Lung (tissue), 12 donors: Measurements from ENCODE around the gene ANKRD11. TPM values are rescaled to one million over a fixed set of nuclear protein-coding genes. Genes with fewer than 3 reads are reported as not detected.
A peak's percentile ranks its signal among the peaks of the same experiment; 100 is the strongest.

Experiments
- ATAC-seq: fragments of 200-7000 bp; cut with Tn5 transposase; one replicate; pipeline ENCODE4 v1.9.1; 2020; ENCODE audit warnings: moderate number of reproducible peaks; ENCODE audit not compliant: insufficient read depth, low FRiP score
- DNase-seq, 3 donors: peaks; one replicate each; pipeline ENCODE4 v3.0.0-alpha.2; 2013 to 2017
- H3K27ac ChIP-seq, 2 donors: one replicate each; pipeline ENCODE4 v1.5.1; 2013; ENCODE audit warnings: mild to moderate bottlenecking in 2 of 2, moderate library complexity in 2 of 2, control low read depth in 1 of 2, inconsistent platforms in 1 of 2, low read depth in 1 of 2, low read length in 1 of 2
- H3K27me3 ChIP-seq, 3 donors: one replicate each; pipeline ENCODE4 v1.5.1; 2013; ENCODE audit warnings: low read length in 2 of 3; ENCODE audit not compliant: control insufficient read depth in 3 of 3, insufficient read depth in 3 of 3
- H3K36me3 ChIP-seq, 4 donors: one replicate each; pipeline ENCODE4 v1.5.1; 2013; ENCODE audit warnings: low read length in 4 of 4, mild to moderate bottlenecking in 1 of 4, moderate library complexity in 1 of 4; ENCODE audit not compliant: control insufficient read depth in 4 of 4, insufficient read depth in 4 of 4
- H3K4me1 ChIP-seq, 5 donors: one replicate each; pipeline ENCODE4 v1.5.1; 2013; ENCODE audit warnings: low read length in 5 of 5, mild to moderate bottlenecking in 2 of 5, moderate library complexity in 1 of 5; ENCODE audit not compliant: control insufficient read depth in 5 of 5, insufficient read depth in 5 of 5
- H3K4me3 ChIP-seq: one replicate; pipeline ENCODE4 v1.5.1; 2013; ENCODE audit warnings: mild to moderate bottlenecking, control low read depth, moderate library complexity
- H3K9ac ChIP-seq, 2 donors: one replicate each; pipeline ENCODE4 v1.5.1; 2013; ENCODE audit warnings: low read length in 2 of 2, control low read depth in 1 of 2; ENCODE audit not compliant: insufficient read depth in 1 of 2
- H3K9me3 ChIP-seq, 4 donors: one replicate each; pipeline ENCODE4 v1.5.1; 2013; ENCODE audit warnings: low read length in 3 of 4, mild to moderate bottlenecking in 1 of 4, moderate library complexity in 1 of 4; ENCODE audit not compliant: control insufficient read depth in 4 of 4, insufficient read depth in 3 of 4
- WGBS, 2 donors: extraction: QIAGEN DNeasy Blood & Tissue Kit; methylation state at CpG; one replicate each; pipeline ENCODE4 v1.1.7; 2013; 5-methylcytosine and 5-hydroxymethylcytosine counted together
- polyA plus RNA-seq, 2 donors: library from polyadenylated mRNA; stranded (reverse); fragments of 200-250 nt; gene quantifications; one replicate each; pipeline ENCODE4 v1.2.1, GENCODE V29; 2013
- total RNA-seq, 2 donors: library from RNA; depleted of rRNA in 1 of 2; stranded (reverse); fragments of >200 nt in 1 of 2; gene quantifications; one replicate each; pipeline ENCODE4 v1.2.1, GENCODE V29; 2014 to 2021
- TF ChIP-seq, protein P1 (sequence below): IDR thresholded peaks from 2 replicates; pipeline ENCODE4 v1.5.1; 2012; ENCODE audit warnings: mild to moderate bottlenecking; ENCODE audit errors: control extremely low read depth, extremely low read depth
- donor health status: control.
- donor health status: control.
- donor health status: Bipolar disorder and iron deficiency.
- donor health status: healthy.
- donor health status: DM: yes; HTN: yes; CAD: no.

ANKRD11 gene
- total and polyA plus RNA-seq, 4 donors: 58.5 to 162 (median 89.5) TPM

DNA sequence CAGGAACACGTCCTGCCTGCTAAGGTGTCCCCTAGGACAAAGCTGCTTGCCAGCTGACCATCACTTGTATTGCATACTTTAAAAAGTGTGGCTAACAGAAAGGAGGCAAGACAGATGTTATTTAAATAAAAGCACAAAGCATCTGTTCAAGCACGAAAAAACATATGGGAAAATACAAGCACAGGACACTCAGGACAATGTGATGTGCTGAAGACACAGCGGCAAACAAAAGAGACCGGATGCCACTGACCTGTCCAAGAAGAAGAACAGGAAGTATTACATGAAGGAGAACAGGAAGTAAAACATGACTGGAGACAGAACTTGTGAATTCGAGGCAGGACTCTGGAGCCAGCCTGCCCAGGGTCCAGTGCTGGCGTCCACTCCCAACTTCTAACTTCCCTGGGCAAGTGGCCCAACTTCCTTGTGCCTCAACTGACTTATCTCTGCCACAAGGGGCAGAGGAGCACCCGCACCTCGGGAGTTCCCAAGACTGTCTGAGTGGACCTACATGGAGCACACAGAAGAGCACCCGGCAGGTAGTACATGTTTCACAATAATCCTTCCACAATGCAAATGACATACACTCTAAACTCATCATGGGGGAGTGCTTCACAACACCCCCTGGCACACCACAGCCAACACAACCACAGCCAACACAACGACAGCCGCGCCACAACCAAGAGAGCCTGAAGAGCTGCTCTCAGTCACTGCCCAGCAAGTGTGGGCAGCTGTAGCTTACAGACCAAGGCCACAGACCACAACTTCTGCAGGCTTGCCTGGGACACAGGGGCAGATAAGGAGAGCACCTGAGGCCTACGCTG, 36.6 kb downstream of the ANKRD11 start:
- peaks cover 0 to 2% (median 0%) of the 10 kb centered on the region in 4 donors for H3K36me3 ChIP-seq
- H3K9me3 ChIP-seq: no peaks in the 10 kb centered on the region
- WGBS, 2 donors: 27 to 40% methylated on average over 13 of the region's 13 CpGs
- peak; percentile 27 for ATAC-seq
- no peak overlapping the region for H3K4me3 ChIP-seq
- H3K4me1 ChIP-seq: peaks cover 0 to 36% (median 6%) of the 10 kb centered on the region in 5 donors
- TF ChIP-seq, protein P1, sequence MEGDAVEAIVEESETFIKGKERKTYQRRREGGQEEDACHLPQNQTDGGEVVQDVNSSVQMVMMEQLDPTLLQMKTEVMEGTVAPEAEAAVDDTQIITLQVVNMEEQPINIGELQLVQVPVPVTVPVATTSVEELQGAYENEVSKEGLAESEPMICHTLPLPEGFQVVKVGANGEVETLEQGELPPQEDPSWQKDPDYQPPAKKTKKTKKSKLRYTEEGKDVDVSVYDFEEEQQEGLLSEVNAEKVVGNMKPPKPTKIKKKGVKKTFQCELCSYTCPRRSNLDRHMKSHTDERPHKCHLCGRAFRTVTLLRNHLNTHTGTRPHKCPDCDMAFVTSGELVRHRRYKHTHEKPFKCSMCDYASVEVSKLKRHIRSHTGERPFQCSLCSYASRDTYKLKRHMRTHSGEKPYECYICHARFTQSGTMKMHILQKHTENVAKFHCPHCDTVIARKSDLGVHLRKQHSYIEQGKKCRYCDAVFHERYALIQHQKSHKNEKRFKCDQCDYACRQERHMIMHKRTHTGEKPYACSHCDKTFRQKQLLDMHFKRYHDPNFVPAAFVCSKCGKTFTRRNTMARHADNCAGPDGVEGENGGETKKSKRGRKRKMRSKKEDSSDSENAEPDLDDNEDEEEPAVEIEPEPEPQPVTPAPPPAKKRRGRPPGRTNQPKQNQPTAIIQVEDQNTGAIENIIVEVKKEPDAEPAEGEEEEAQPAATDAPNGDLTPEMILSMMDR: no peak
- H3K27me3 ChIP-seq: no peaks in the 10 kb centered on the region
- no peak for DNase-seq
- H3K27ac ChIP-seq: peak overlapping the region in 1 of 2 donors; percentile 83
- no peak overlapping the region for H3K9ac ChIP-seq

DNA sequence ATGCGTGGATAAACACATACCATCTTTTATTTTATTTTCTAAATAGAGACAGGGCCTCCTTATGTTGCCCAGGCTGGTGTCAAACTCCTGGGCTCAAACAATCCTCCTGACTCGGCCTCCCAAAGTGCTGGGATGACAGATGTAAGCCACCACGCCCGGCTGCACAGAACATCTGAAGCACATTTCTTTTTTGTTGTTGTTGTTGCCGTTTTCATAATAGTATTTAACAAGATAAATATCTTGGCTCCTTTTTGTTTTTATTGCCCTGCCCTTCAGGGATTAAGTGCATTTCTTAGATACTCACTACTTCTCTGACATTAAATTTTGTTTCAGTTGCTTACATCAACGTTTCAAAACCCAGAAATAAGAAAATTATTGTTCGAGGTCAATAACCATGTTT, 37.4 kb downstream of the ANKRD11 start:
- no peaks in the 10 kb centered on the region for H3K9me3 ChIP-seq
- H3K4me3 ChIP-seq: no peak overlapping the region
- no peak overlapping the region for H3K27ac ChIP-seq
- no peaks in the 10 kb centered on the region for H3K27me3 ChIP-seq
- 59 to 74% methylated on average over 7 of the region's 7 CpGs for WGBS, 2 donors
- ATAC-seq: no peak
- no peaks in the 10 kb centered on the region for H3K36me3 ChIP-seq
- TF ChIP-seq, protein P1: no peak
- H3K4me1 ChIP-seq: peaks cover 0 to 36% (median 6%) of the 10 kb centered on the region in 5 donors
- DNase-seq: no peak
- H3K9ac ChIP-seq: no peak overlapping the region

DNA sequence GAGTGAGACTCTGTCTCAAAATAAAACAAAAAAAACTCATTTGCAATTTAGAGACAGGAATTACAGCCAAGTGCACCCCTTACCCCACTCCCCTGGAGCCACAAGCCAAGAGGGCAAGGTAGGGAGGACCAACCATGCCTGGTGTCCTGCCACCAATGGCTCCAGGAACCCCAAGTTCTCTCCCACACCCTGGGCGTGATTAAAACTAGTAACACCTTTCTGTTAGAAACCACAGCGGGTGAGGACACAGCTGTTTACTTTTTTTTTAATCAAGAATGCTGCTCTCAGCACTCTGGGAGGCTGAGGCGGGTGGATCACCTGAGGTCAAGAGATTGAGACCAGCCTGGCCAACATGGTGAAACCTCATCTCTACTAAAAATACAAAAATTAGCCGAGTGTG, 38.1 kb downstream of the ANKRD11 start:
- Histone ChIP-seq H3K4me1 (peaks cover 0 to 37% (median 6%) of the 10 kb centered on the region in 5 donors), H3K9ac (no peak overlapping the region), H3K27me3 (no peaks in the 10 kb centered on the region), H3K36me3 (no peaks in the 10 kb centered on the region), H3K9me3 (no peaks in the 10 kb centered on the region), H3K27ac (peak overlapping the region in 1 of 2 donors; percentile 52), H3K4me3 (no peak overlapping the region)
- TF ChIP-seq, protein P1: no peak
- ATAC-seq (no peak), DNase-seq (no peak)
- 73 to 85% methylated on average over 4 of the region's 4 CpGs for WGBS, 2 donors
